Brain microvascular endothelial cell (primary cell): ENCODE results near the gene IL9R.

Experiments used
- DNase-seq: peaks from one replicate; pipeline ENCODE4 v3.0.0-alpha.2; 2020
- H3K27ac ChIP-seq: fragments of 250-450 bp; sonication (Bioruptor Pico); 2 replicates; pipeline ENCODE4 v1.5.1; 2020; ENCODE audit warnings: mild to moderate bottlenecking, moderate library complexity
- H3K27me3 ChIP-seq: fragments of 250-450 bp; sonication (Bioruptor Pico); replicated peaks from 2 replicates; pipeline ENCODE4 v1.5.1; 2020; ENCODE audit warnings: mild to moderate bottlenecking
- H3K36me3 ChIP-seq: fragments of 250-450 bp; sonication (Bioruptor Pico); replicated peaks from 2 replicates; pipeline ENCODE4 v1.5.1; 2020; ENCODE audit warnings: mild to moderate bottlenecking
- H3K4me3 ChIP-seq: 2 replicates; pipeline ENCODE4 v1.5.1; 2011; ENCODE audit warnings: low read depth, mild to moderate bottlenecking, control low read depth, low read length, moderate library complexity
- CTCF ChIP-seq: IDR thresholded peaks from 2 replicates; pipeline ENCODE4 v1.5.1; 2011; ENCODE audit warnings: low read depth, mild to moderate bottlenecking, moderate library complexity, low read length, control low read depth, inconsistent platforms; ENCODE audit errors: missing control alignments
- in situ Hi-C: cut with HindIII; loops from 2 replicates; pipeline ENCODE4 v1.10.0; 2017; ENCODE audit warnings: low sequenced_read_pairs, low pct_ligation_motif_present

Gene IL9R

DNA sequence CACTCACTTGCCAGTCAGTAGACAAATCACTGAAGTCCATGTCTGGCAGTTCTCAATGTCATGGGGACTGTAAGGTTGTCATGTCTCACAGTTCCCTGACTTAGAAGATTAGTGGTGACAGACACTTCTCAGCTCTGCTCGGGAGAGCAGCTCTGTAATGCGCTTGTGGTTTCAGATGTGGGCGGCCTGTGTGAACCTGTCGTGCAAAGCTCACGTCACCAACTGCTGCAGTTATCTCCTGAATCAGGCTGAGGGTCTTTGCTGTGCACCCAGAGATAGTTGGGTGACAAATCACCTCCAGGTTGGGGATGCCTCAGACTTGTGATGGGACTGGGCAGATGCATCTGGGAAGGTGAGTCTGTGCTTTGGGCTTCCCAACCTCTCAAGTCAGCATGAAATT, at the start of gene IL9R:
TSS of gene IL9R (plus strand) at position 261 of the 400 bp plus-strand sequence. CDS start at position 325, 64 bp downstream.
- H3K36me3 ChIP-seq: no peaks in the 10 kb centered on the region
- H3K4me3 ChIP-seq: no peak within 1 kb of the TSS
- in situ Hi-C loops: no loop called here
- no peak within 1 kb of the TSS for H3K27ac ChIP-seq
- no peak for DNase-seq
- H3K27me3 ChIP-seq: no peaks in the 10 kb centered on the region
- no peak for TF ChIP-seq CTCF

DNA sequence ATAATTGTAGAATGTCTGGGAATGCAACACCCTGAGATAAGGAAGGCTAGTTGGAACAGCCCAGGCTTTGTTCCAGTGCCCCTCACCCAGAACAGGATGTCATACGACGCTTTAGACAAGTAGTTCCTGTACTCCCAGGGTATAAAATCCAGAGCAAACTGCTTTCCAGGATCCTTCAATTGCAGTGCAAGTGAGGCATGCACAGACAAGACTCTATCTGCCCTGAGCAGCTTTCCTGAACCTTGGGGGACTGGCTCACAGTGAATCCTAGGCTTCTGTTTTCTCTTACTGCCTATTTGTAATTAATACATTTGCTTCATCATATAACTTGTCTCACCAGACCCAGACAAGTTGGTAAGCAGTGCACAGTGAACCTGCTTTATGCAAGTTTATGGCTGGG, 48.4 kb upstream of the IL9R start:
- no peak for TF ChIP-seq CTCF
- no peaks in the 10 kb centered on the region for H3K27me3 ChIP-seq
- no peaks in the 10 kb centered on the region for H3K36me3 ChIP-seq
- H3K4me3 ChIP-seq: no peak overlapping the region
- H3K27ac ChIP-seq: no peak overlapping the region
- DNase-seq: no peak
- in situ Hi-C loops: no loop called here

- DNase-seq: no peak
- in situ Hi-C loops: no loop called here
- no peak overlapping the region for H3K27ac ChIP-seq
- TF ChIP-seq CTCF: no peak
- no peak overlapping the region for H3K4me3 ChIP-seq
- H3K36me3 ChIP-seq: no peaks in the 10 kb centered on the region
- H3K27me3 ChIP-seq: no peaks in the 10 kb centered on the region
These were observed 46.2 kb upstream of the IL9R start for GRCh38 chrX:155951237-155951789.

DNA sequence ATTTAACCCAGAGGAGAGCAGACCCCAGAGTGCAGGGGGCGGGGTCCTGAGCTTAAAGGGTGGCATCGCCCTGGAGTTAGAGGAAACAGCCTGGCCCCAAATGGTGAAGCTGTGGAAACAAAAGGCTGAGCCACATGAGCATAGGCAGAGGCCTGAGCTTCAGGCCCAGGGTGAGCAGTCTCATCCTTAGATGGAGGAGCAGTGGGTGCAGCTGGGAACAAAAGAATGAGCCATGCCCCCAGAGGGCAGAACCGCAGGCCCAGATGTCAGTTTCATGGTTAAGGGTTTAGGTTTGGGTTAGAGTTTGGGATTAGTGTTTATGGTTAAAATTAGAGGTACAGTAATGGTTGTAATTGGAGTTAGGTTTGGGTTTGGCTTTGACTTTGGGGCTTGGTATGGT, 44.4 kb upstream of the IL9R start:
- no peak for DNase-seq
- TF ChIP-seq CTCF: no peak
- Histone ChIP-seq H3K36me3 (no peaks in the 10 kb centered on the region), H3K27ac (no peak overlapping the region), H3K27me3 (no peaks in the 10 kb centered on the region), H3K4me3 (no peak overlapping the region)
- in situ Hi-C loops: no loop called here

- Histone ChIP-seq H3K27ac (no peak overlapping the region), H3K36me3 (no peaks in the 10 kb centered on the region), H3K4me3 (no peak overlapping the region), H3K27me3 (no peaks in the 10 kb centered on the region)
- no peak for TF ChIP-seq CTCF
- no peak for DNase-seq
- in situ Hi-C loops: no loop called here
These were observed 42.7 kb upstream of the IL9R start for GRCh38 chrX:155954793-155955192.

DNA sequence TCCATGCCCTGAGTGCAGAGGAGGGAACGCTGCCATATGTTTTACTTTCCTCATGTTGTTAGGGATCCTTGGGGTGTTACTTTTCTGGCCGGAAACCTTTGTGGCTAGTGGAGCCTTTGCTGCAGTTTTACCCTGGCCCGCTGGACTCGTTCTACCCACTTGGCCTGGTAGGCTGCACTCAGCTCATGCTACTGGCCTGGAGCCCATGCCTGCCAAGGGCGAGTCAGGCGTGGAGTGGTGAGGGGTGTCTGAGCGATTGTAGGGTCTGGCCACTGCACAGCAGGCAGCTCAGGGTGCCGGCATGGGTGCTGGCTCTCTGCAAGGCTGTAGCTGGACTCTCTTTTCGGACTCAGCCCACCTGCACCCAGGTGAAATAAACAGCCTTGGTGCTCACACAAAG, 41.4 kb upstream of the IL9R start:
- in situ Hi-C loops: no loop called here
- no peak overlapping the region for H3K4me3 ChIP-seq
- H3K27ac ChIP-seq: no peak overlapping the region
- H3K27me3 ChIP-seq: no peaks in the 10 kb centered on the region
- no peak for TF ChIP-seq CTCF
- no peaks in the 10 kb centered on the region for H3K36me3 ChIP-seq
- no peak for DNase-seq
